IPS-18c (cell line): ENCODE measurements around the gene ANKRD52.

Experiments
- H3K4me3 ChIP-seq: 2 replicates; pipeline ENCODE4 v1.7.0; 2013; ENCODE audit warnings: low read depth, mild to moderate bottlenecking, low read length, moderate library complexity; ENCODE audit not compliant: insufficient read depth
- H3K9me3 ChIP-seq: one replicate; pipeline ENCODE4 v1.6.1; 2013; ENCODE audit warnings: mild to moderate bottlenecking, low read length, moderate library complexity; ENCODE audit not compliant: control insufficient read depth, insufficient read depth

ANKRD52 gene

GRCh38 chr12:56255671-56256070, 2.5 kb downstream of the ANKRD52 start:
- Histone ChIP-seq H3K4me3 (no peak overlapping the region), H3K9me3 (no peaks in the 10 kb centered on the region)

GRCh38 chr12:56253091-56253490, 5.1 kb downstream of the ANKRD52 start:
- no peak overlapping the region for H3K4me3 ChIP-seq
- H3K9me3 ChIP-seq = no peaks in the 10 kb centered on the region

GRCh38 chr12:56252649-56253048, 5.5 kb downstream of the ANKRD52 start:
- H3K9me3 ChIP-seq = no peaks in the 10 kb centered on the region
- H3K4me3 ChIP-seq = no peak overlapping the region

- Histone ChIP-seq H3K9me3 (no peaks in the 10 kb centered on the region), H3K4me3 (no peak overlapping the region)
Measured at GRCh38 chr12:56248711-56249110, 9.5 kb downstream of the ANKRD52 start.

GRCh38 chr12:56247923-56248322, 10.3 kb downstream of the ANKRD52 start:
- Histone ChIP-seq H3K9me3 (no peaks in the 10 kb centered on the region), H3K4me3 (no peak overlapping the region)

GRCh38 chr12:56244494-56244893, 13.7 kb downstream of the ANKRD52 start:
- no peak overlapping the region for H3K4me3 ChIP-seq
- H3K9me3 ChIP-seq = no peaks in the 10 kb centered on the region

- no peaks in the 10 kb centered on the region for H3K9me3 ChIP-seq
- H3K4me3 ChIP-seq = no peak overlapping the region
Measured at GRCh38 chr12:56243731-56244181, 14.4 kb downstream of the ANKRD52 start.

GRCh38 chr12:56242986-56243385, 15.2 kb downstream of the ANKRD52 start:
- H3K9me3 ChIP-seq = no peaks in the 10 kb centered on the region
- no peak overlapping the region for H3K4me3 ChIP-seq

- no peaks in the 10 kb centered on the region for H3K9me3 ChIP-seq
Measured at GRCh38 chr12:56241424-56242303, 16.5 kb downstream of the ANKRD52 start.

GRCh38 chr12:56237552-56237951, 20.6 kb downstream of the ANKRD52 start:
- Histone ChIP-seq H3K9me3 (no peaks in the 10 kb centered on the region), H3K4me3 (no peak overlapping the region)

More at GRCh38 chr12:56241424-56242303, 16.5 kb downstream of the ANKRD52 start:
- no peak overlapping the region for H3K4me3 ChIP-seq

- Histone ChIP-seq H3K4me3 (no peak overlapping the region), H3K9me3 (no peaks in the 10 kb centered on the region)
Measured at GRCh38 chr12:56236985-56237384, 21.2 kb downstream of the ANKRD52 start.

GRCh38 chr12:56236091-56236490, 22.1 kb downstream of the ANKRD52 start:
- no peak overlapping the region for H3K4me3 ChIP-seq
- no peaks in the 10 kb centered on the region for H3K9me3 ChIP-seq

- no peaks in the 10 kb centered on the region for H3K9me3 ChIP-seq
- no peak overlapping the region for H3K4me3 ChIP-seq
Measured at GRCh38 chr12:56234746-56235436, 23.3 kb downstream of the ANKRD52 start.

- no peak overlapping the region for H3K4me3 ChIP-seq
Measured at GRCh38 chr12:56231184-56231582, 27.0 kb downstream of the ANKRD52 start.

GRCh38 chr12:56230432-56231183, 27.6 kb downstream of the ANKRD52 start:
- H3K9me3 ChIP-seq = no peaks in the 10 kb centered on the region
- no peak overlapping the region for H3K4me3 ChIP-seq

More at GRCh38 chr12:56231184-56231582, 27.0 kb downstream of the ANKRD52 start:
- H3K9me3 ChIP-seq = no peaks in the 10 kb centered on the region

GRCh38 chr12:56229916-56230431, 28.2 kb downstream of the ANKRD52 start, which contains the start of gene SLC39A5:
Gene SLC39A5, plus strand, starts transcription at chr12:56230051. Its CDS starts 1,224 bp downstream, at chr12:56231275.
- Histone ChIP-seq H3K9me3 (no peaks in the 10 kb centered on the region), H3K4me3 (no peak within 1 kb of the TSS)

- no peak overlapping the region for H3K4me3 ChIP-seq
- no peaks in the 10 kb centered on the region for H3K9me3 ChIP-seq
Measured at GRCh38 chr12:56229082-56229481, 29.1 kb downstream of the ANKRD52 start.
